Upper lobe of left lung (tissue), 4 donors: ENCODE results near the gene GMDS.

Experiments used
- CTCF ChIP-seq, 6 experiments: fragments of 450-650 bp in 4 of 6; fragments of 200-600 bp in 2 of 6; sonication (generic) in 2 of 6; IDR thresholded peaks; one replicate each; pipeline ENCODE4 v1.5.1; 2016 to 2019; ENCODE audit warnings: antibody characterized with exemption in 6 of 6
- POLR2A ChIP-seq, 4 donors: fragments of 450-650 bp; IDR thresholded peaks; one replicate each; pipeline ENCODE4 v1.5.1; 2016 to 2017; ENCODE audit warnings: antibody characterized with exemption in 4 of 4, mild to moderate bottlenecking in 2 of 4
- POLR2AphosphoS5 ChIP-seq, 2 donors: sonication (generic); formaldehyde crosslinking; IDR thresholded peaks; one replicate each; pipeline ENCODE4 v1.5.1; 2017; ENCODE audit warnings: antibody characterized with exemption in 2 of 2

- TF ChIP-seq CTCF (IDR thresholded peaks at IDR 0.05) (no peak), POLR2A (IDR thresholded peaks at IDR 0.05) (no peak), POLR2AphosphoS5 (IDR thresholded peaks at IDR 0.05) (no peak)
Measured at GRCh38 chr6:1836690-1837089, 408.7 kb downstream of the GMDS start.
